BLaER1 treated with 17β-estradiol and CSF1 and Interleukin-3, amounts not matched to agents 10 nM and 100 nM (cell line): Measurements from ENCODE around the gene SYNC.

Experiments
- H3K27ac ChIP-seq, 11 experiments: shearing (Covaris generic); formaldehyde crosslinking; 2 replicates each; pipeline ENCODE4 v1.8.1; 2022
- H3K27me3 ChIP-seq, 11 experiments: shearing (Covaris generic); formaldehyde crosslinking; 2 replicates each; pipeline ENCODE4 v1.8.1; 2022
- H3K36me3 ChIP-seq, 11 experiments: shearing (Covaris generic); formaldehyde crosslinking; 2 replicates each; pipeline ENCODE4 v1.8.1; 2022
- H3K4me1 ChIP-seq, 10 experiments: shearing (Covaris generic); formaldehyde crosslinking; 2 replicates each; pipeline ENCODE4 v1.8.1; 2022
- H3K4me2 ChIP-seq, 11 experiments: shearing (Covaris generic); formaldehyde crosslinking; 2 replicates each; pipeline ENCODE4 v1.8.1; 2022
- H3K4me3 ChIP-seq, 10 experiments: shearing (Covaris generic); formaldehyde crosslinking; 2 replicates each; pipeline ENCODE4 v1.8.1; 2022
- H3K9ac ChIP-seq, 11 experiments: shearing (Covaris generic); formaldehyde crosslinking; 2 replicates each; pipeline ENCODE4 v1.8.1; 2022
- H3K9me3 ChIP-seq, 11 experiments: shearing (Covaris generic); formaldehyde crosslinking; replicated peaks in 1 of 11; 2 replicates each; pipeline ENCODE4 v1.8.1; 2022
- H4K20me1 ChIP-seq, 11 experiments: shearing (Covaris generic); formaldehyde crosslinking; 2 replicates each; pipeline ENCODE4 v1.8.1; 2022
- Cebpa-rat ChIP-seq, 11 experiments: shearing (Covaris generic); IDR thresholded peaks; 2 replicates each; pipeline ENCODE4 v1.8.1; 2022

SYNC gene

DNA sequence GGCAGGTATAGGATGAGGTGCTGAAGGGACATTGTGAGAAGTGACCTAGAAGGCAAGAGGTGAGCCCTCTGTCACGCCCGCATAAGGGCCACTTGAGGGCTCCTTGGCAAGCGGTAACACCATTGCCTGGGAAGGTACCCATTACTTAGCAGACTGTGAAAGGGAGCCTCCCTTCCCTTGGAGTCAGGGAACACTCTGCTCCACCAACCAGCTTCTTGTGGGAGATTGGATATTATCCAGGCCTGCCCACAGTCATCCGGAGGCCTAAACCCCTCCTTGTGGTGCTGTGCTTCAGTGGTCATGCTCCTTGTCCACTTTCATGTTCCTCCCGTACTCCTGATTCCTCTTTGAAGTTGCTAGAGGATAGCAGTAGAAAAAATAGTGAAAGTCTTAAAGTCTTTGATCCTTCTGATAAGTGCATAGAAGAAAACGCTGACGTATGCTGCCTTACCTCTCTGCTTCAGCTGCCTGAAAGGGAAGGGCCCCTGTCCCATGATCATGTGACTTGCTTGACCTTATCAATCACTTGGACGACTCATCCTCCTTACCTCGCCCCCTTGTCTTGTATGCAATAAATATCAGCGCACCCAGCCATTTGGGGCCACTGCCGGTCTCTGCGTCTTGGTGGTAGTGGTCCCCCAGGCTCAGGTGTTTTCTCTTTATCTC is 35.5 kb downstream of the SYNC start:
- Histone ChIP-seq H3K36me3 (peaks cover 100% of the 10 kb centered on the region in 11 experiments), H3K27me3 (no peaks in the 10 kb centered on the region), H3K9me3 (no peaks in the 10 kb centered on the region), H3K27ac (no peak overlapping the region), H4K20me1 (peaks cover 48 to 100% (median 94%) of the 10 kb centered on the region in 11 experiments; a peak in 20 of 22 replicates), H3K9ac (peak overlapping the region in 1 of 11 experiments; percentile 17; a peak in 1 of 22 replicates), H3K4me1 (no peaks in the 10 kb centered on the region), H3K4me2 (no peak overlapping the region), H3K4me3 (no peak overlapping the region)
- no peak for TF ChIP-seq Cebpa-rat (IDR thresholded peaks at IDR 0.05)

DNA sequence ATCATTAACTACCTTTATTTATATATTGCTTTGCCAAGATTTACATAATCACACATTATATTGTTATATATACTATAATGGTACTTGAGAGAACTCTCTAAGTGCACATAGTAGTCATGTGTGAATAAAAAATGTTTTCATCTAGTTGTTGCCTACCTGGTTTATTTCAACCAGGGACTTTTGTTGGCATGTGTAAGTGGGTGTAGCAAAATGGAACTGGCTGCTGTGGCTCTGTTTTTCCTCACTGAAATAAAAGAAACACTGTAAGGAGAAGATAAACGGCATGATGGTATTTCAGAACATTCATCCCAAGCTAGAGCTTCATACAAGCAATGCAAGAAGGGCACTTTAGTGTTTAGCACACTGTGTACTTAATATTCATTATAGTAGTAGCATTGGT is 36.7 kb downstream of the SYNC start:
- no peak for TF ChIP-seq Cebpa-rat (IDR thresholded peaks at IDR 0.05)

DNA sequence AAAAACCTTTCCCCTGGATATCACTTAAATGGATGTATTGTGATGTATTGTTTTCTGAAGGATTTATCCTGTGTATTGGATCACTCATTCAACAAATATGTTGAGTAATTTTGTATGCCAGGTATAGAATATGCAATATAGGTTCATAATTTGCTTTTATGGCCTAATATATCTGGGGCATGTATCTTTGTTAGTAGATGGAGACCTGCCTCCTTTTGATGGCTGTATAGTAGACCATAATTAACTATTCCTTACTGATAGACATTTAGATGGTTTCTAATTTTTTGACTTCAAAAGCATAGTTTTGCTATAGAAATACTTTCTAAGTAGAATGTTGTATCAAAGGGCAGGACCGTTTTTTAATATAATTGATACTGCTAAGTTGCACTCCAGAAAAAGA is 43.0 kb downstream of the SYNC start:
- Histone ChIP-seq H3K27me3 (no peaks in the 10 kb centered on the region), H3K4me1 (peaks cover 10 to 19% (median 16%) of the 10 kb centered on the region in 10 experiments; a peak in 18 of 20 replicates), H3K9me3 (peaks cover 0 to 4% (median 0%) of the 10 kb centered on the region in 11 experiments; a peak in 2 of 22 replicates), H3K27ac (no peak overlapping the region), H3K4me3 (no peak overlapping the region), H3K9ac (no peak overlapping the region), H3K36me3 (peaks cover 97 to 100% (median 97%) of the 10 kb centered on the region in 11 experiments), H4K20me1 (peaks cover 66 to 97% (median 96%) of the 10 kb centered on the region in 11 experiments; a peak in 21 of 22 replicates), H3K4me2 (no peak overlapping the region)
- TF ChIP-seq Cebpa-rat (IDR thresholded peaks at IDR 0.05): no peak

More for the DNA sequence above, 36.7 kb downstream of the SYNC start:
- Histone ChIP-seq H3K27me3 (no peaks in the 10 kb centered on the region), H4K20me1 (peaks cover 53 to 100% (median 94%) of the 10 kb centered on the region in 11 experiments; a peak in 20 of 22 replicates), H3K4me1 (no peaks in the 10 kb centered on the region), H3K27ac (no peak overlapping the region), H3K9me3 (no peaks in the 10 kb centered on the region), H3K36me3 (peaks cover 100% of the 10 kb centered on the region in 11 experiments), H3K9ac (no peak overlapping the region), H3K4me3 (no peak overlapping the region), H3K4me2 (no peak overlapping the region)

DNA sequence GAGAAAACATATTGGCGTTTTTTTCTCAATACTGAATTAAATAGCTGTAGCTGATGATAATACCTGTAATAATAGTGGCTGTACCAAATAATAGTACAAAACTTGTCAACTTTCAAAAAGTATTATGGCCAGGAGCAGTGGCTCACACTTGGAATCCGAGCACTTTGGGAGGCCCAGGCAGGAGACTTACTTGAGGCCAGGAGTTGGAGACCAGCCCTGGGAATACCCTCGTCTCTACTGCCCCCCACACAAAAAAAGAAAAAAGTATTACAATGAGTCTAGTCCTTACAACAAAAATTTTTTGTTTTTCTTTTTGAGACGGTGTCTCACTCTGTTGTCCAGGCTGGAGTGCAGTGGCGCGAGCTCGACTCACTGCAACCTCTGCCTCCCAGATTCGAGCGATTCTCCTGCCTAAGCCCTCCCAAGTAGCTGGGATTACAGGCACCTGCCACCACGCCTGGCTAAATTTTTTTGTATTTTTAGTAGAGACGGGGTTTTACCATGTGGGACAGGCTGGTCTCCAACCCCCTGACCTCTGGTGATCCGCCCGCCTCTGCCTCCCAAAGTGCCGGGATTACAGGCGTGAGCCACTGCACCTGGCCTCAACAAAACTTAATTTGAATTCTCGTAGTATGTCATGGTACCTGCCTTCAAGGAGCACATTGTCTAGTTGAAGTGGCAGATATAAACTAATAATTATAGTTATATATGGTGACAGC is 50.2 kb downstream of the SYNC start:
- peaks cover 35 to 52% (median 48%) of the 10 kb centered on the region in 11 experiments; a peak in 21 of 22 replicates for H4K20me1 ChIP-seq
- peak overlapping the region; percentile 78 to 99 (median 93) for H3K4me2 ChIP-seq
- H3K4me3 ChIP-seq: peak overlapping the region; percentile 64 to 85 (median 80)
- peaks cover 41 to 65% (median 59%) of the 10 kb centered on the region in 10 experiments for H3K4me1 ChIP-seq
- peak overlapping the region; percentile 94 to 100 (median 98) for H3K9ac ChIP-seq
- H3K27ac ChIP-seq: peak overlapping the region; percentile 86 to 100 (median 98); a peak in 21 of 22 replicates
- peaks cover 51 to 61% (median 57%) of the 10 kb centered on the region in 11 experiments for H3K36me3 ChIP-seq
- no peaks in the 10 kb centered on the region for H3K9me3 ChIP-seq
- H3K27me3 ChIP-seq: no peaks in the 10 kb centered on the region
- no peak for TF ChIP-seq Cebpa-rat (IDR thresholded peaks at IDR 0.05)

DNA sequence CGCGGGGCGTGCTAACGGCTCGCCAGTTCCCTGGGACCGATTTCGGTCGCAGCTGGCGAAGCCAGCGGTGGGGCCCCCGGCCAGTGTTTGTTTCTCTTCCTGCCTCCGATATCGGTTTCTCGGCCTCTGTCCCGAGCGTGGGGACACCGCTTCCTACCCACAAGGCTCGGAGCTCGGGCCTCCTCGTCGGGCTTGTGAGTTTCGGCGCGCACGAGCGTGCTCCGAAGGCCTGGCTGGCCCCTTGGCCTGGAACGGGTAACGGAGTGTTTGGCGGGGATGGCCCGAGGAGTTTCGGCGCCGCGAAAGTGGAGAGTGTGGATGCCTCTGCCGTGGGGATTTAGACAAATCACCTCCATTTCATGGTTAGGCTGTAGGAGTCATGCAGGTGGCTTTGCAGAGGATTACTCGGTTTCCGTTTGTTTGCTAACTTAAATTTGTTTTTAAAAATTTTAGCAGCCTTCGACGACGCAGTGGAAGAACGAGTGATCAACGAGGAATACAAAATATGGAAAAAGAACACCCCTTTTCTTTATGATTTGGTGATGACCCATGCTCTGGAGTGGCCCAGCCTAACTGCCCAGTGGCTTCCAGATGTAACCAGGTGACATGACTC is 51.0 kb downstream of the SYNC start:
- Histone ChIP-seq H3K36me3 (peaks cover 43 to 56% (median 49%) of the 10 kb centered on the region in 11 experiments), H3K4me1 (peaks cover 41 to 65% (median 59%) of the 10 kb centered on the region in 10 experiments), H3K9me3 (no peaks in the 10 kb centered on the region), H3K4me2 (peak overlapping the region; percentile 78 to 99 (median 93)), H4K20me1 (peaks cover 27 to 44% (median 40%) of the 10 kb centered on the region in 11 experiments; a peak in 21 of 22 replicates), H3K9ac (peak overlapping the region; percentile 94 to 100 (median 98)), H3K27ac (peak overlapping the region; percentile 86 to 100 (median 98)), H3K27me3 (no peaks in the 10 kb centered on the region), H3K4me3 (peak overlapping the region; percentile 64 to 85 (median 80))
- TF ChIP-seq Cebpa-rat (IDR thresholded peaks at IDR 0.05): no peak

DNA sequence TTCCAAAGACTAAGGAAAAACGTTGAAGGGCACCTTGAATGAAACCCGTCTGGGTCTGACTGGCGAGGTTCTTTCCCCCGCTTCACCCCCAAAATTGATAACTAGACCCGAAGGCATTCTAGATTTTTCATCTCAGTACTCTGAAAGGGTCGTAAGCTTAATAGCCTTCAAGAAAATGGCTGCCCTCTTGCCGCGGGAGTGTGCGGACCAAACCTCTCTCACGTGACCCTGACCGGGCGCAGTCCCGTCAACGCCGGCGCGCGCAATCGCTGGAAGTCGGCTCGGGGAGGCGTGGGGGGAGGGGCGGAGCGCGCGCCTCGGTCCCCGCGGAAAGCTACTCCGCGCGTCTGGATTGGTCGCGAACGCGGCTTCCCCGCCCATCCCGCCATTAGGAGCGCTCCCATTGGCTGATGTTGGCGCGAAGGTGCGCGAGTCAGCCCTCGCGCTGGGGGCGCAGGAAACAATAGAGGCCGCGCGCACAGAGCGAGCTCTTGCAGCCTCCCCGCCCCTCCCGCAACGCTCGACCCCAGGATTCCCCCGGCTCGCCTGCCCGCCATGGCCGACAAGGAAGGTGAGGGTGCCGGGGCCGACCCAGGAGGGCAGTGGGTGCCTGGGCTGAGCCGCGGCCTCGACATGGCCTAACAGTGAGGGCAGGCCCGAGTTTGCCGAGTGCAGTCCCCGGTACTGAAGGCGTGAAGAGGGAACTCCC is 51.7 kb downstream of the SYNC start, which contains the start of gene RBBP4:
TSS of gene RBBP4 (plus strand) at position 457 of the 709 bp plus-strand sequence. CDS start at position 556, 99 bp downstream.
- Histone ChIP-seq H3K9ac (peak within 1 kb of the TSS; percentile 94 to 100 (median 98)), H3K4me1 (peaks cover 41 to 64% (median 54%) of the 10 kb centered on the region in 10 experiments), H3K27me3 (no peaks in the 10 kb centered on the region), H3K36me3 (peaks cover 38 to 52% (median 46%) of the 10 kb centered on the region in 11 experiments), H4K20me1 (peaks cover 22 to 37% (median 33%) of the 10 kb centered on the region in 11 experiments; a peak in 21 of 22 replicates), H3K27ac (peak within 1 kb of the TSS; percentile 93 to 100 (median 99)), H3K9me3 (no peaks in the 10 kb centered on the region), H3K4me3 (peak within 1 kb of the TSS; percentile 64 to 85 (median 80)), H3K4me2 (peak within 1 kb of the TSS; percentile 88 to 99 (median 94))
- no peak for TF ChIP-seq Cebpa-rat (IDR thresholded peaks at IDR 0.05)

DNA sequence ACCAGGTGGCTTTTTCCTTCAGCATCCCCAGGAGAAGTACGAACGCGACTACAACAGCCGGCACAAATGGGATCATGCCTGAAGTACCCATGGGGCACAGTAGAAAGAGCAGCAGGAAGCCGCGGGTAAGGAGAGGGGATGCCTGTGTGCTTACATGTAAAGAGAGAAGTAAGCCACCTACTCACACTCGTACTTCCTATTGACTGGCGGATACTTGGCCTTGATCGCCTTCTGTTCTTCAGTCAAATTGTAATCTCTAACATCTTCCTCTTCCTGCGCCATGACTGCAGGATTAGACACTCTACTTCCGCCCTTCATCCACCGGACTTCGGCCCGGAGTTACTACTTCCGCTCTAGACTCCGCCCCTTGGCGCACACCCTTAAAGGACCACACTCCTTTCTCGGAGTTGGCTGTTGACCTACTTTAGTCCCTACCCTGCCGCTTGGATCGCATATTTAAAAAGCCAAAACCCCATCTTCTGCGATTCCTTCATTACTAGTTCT is 52.3 kb downstream of the SYNC start, which contains the start of gene ZBTB8OS:
TSS of gene ZBTB8OS (minus strand) at position 303 of the 504 bp plus-strand sequence. CDS start at position 282, 21 bp downstream.
- H3K4me3 ChIP-seq: peak within 1 kb of the TSS; percentile 64 to 85 (median 80)
- TF ChIP-seq Cebpa-rat (IDR thresholded peaks at IDR 0.05): no peak
- peak within 1 kb of the TSS; percentile 94 to 100 (median 98) for H3K9ac ChIP-seq
- no peaks in the 10 kb centered on the region for H3K9me3 ChIP-seq
- H3K36me3 ChIP-seq: peaks cover 38 to 52% (median 45%) of the 10 kb centered on the region in 11 experiments
- no peaks in the 10 kb centered on the region for H3K27me3 ChIP-seq
- peak within 1 kb of the TSS; percentile 93 to 100 (median 99) for H3K27ac ChIP-seq
- peak within 1 kb of the TSS; percentile 88 to 99 (median 94) for H3K4me2 ChIP-seq
- H3K4me1 ChIP-seq: peaks cover 39 to 58% (median 48%) of the 10 kb centered on the region in 10 experiments
- peaks cover 17 to 31% (median 27%) of the 10 kb centered on the region in 11 experiments; a peak in 20 of 22 replicates for H4K20me1 ChIP-seq
